HL-60 (cell line): Measurements from ENCODE around the gene NAV2.

Experiments used
- CTCF ChIP-seq: IDR thresholded peaks from one replicate; pipeline ENCODE4 v1.5.1; 2011; ENCODE audit warnings: low read length, control low read depth, inconsistent platforms; ENCODE audit not compliant: insufficient read depth
- POLR2AphosphoS5 ChIP-seq: IDR thresholded peaks from 2 replicates; pipeline ENCODE4 v1.6.1; 2012; ENCODE audit warnings: low read depth
- REST ChIP-seq: IDR thresholded peaks from 2 replicates; pipeline ENCODE4 v1.6.1; 2012; ENCODE audit warnings: low read depth; ENCODE audit not compliant: insufficient replicate concordance
- SPI1 ChIP-seq: IDR thresholded peaks from 2 replicates; pipeline ENCODE4 v1.6.1; 2012; ENCODE audit warnings: low read depth, mild to moderate bottlenecking, borderline replicate concordance

GRCh38 chr11:20157728-20158127, 445.1 kb downstream of the NAV2 start:
- TF ChIP-seq POLR2AphosphoS5: no peak
- TF ChIP-seq CTCF: no peak
- no peak for TF ChIP-seq REST
- no peak for TF ChIP-seq SPI1
